CD4-positive, alpha-beta T cell treated with Interleukin-21 for 1 hour (primary cell): ENCODE measurements around the gene SORBS1.

ENCODE experiments used
- DNase-seq: peaks from one replicate; pipeline ENCODE4 v3.0.0-alpha.2; 2020

SORBS1 gene

DNA sequence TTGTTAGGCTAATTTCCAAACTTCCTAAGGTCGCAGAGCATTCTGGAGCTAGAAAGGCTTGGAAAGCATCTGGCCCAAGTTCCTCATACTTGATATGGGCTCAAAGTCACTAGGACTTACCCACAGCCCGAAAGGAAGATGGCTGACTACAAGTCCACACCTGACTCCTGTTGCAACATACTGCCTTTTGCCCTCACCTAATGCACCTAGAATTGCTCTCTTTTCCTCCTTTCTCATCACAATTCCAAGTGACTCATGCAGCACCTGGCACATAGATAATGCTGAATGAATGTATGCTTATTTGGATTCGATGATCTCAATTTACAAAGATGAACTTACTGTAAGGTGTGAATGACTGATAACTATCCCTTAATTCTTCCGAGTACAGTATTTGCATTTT, 131.5 kb downstream of the SORBS1 start:
- DNase-seq, result no peak

DNA sequence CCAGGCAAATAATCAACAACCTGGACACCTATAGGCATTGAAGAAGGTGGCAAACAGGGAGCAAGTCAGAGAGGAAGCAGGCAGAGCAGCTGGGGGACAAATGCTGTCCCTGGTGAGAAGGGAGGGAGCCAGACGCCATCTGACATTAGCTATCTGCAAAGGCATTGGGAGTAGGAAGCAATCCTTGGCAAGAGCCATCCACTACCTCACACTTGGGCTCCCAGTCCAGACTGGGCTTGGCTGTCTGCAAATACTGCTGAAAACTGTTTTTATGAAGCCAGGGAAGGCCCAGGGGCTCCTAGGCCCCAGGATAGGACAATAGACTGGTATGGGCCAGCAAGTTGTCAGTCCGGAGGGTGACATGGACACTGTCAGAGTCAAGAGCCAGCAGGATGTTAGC, 132.5 kb downstream of the SORBS1 start:
- DNase-seq, result no peak

DNA sequence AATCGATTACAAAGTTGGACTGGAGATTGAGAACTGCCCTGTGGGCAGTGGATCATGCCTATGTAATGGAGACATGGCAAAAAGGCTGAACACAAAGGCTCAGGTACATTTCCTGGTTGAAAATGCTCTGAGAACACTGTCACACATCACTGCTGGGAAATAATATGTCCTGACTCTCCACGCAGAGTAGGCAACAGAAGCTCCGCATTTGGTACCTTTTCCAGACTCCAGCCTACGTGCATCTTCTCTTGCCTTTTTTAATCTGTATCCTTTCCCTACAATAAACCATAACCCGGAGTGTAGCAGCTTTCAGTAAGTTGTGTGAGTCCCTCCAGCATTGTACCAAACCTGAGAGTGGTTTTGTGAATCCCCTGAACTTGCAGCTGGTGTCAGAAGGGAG, 134.7 kb downstream of the SORBS1 start:
- no peak for DNase-seq

DNA sequence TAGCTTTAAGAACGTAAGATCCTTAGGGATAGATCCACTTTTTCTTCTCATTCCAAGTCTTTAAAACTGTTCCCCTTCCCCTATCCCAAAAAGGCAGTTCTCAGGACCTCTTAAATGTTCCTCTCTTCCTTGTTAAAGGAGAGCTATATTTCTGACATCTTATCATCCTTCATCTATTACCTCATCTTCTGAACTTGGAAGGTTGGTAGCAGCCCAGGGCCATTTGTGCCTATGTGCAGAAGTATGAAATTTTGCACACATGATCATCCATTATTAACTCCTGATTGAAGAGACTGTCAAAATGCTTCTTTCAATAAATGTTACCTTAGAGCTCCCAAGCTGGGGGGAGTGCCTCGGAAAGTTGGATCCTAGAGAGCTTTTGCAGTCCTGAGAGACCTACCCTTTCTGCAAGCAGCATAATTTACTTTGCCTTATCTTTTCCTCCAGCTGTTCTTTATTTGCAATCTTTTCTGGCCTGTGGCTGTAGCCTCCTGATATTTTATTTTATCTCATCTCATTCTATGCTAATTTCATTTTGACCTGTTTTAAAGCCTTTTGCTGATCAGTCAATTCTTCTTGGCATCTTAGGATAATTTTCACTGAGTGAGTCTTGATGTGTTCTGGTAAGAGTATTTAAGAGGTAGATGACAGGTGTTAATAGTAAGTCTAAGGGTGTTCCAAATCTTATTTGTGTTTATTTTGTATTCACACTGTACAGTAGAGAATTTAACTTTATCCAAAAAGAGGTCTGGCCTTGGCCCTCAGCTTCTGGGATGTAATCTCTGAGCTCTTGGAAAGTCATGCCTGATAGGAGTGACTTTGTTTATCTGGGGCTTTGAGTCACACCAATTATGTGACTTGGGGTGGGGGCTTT, 135.3 kb downstream of the SORBS1 start:
- DNase-seq, result no peak

DNA sequence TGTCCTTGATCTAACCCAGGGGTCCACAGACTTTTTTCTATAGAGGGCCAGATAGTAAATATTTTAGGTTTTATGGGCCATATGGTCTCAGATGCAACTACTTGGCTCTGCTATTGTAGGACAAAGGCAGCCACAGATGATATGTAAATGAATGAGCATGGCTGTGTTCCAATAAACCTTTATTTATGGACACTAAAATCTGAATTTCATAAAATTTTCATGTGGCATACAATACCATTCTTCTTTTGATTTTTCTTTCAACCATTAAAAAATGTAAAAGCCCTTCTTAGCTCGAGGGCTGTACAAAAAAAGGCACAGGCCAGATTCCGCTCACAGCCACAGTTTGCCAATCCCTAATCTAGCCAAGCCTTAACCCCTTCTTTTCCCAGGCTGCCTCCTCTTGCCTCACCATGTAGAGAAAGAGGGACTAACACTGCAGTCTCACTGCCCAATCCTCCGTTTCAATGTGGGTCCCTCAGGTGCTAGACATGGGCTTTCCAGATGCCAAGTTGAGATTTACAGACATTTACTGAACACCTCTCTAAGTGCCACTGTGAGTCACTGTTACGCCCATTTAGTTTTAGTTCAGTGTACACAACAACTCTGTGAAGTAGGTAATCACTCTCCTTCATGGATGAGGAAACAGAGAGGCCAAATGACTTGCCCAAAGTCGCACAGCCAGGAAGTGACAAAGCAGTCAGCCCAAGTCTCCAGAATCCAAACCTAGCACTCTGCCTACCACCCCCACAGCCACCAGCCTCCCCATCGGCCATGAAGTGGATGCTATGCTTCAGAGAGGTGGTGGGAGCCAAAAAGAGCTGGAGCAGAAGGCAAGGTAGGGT, 137.8 kb downstream of the SORBS1 start:
- DNase-seq, result no peak

DNA sequence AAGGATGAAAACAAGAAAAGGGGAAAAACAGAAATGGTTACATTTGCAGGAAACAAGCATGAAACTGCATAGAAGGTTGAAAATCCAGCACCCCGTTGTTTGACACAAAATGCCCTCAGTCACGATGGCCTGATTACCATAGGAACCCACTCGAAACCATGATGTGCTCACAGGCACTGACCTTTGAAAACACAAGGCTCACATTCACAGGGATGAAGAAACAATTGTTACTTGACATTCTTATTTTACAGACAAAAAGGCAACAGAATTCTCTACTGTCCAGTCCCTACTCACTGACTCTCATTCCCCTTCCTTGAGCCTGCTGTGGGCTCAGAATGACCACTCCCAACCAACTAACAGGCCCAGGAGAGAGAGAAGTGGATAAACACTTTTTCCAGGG, 138.9 kb downstream of the SORBS1 start:
- DNase-seq, result no peak

DNA sequence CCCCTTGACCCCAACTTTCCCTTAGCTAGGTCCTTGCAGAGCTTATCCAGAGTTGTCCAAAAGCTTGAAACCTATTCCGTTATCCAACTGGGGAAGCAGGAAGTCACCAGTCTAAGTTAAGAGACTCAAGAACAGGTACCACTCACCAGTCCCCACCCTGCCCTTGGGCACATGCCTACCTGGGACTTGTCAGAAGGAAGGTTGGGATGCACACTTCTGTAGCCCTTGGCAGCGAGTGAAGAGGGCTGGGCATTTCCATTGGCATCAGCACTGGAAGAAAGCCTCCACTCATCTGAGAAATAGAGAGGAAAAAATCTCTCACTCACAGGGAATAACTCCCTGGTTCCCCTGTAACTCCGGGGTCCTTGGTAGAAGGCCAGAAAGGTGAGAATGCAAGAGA, 139.4 kb downstream of the SORBS1 start:
- DNase-seq, result no peak

DNA sequence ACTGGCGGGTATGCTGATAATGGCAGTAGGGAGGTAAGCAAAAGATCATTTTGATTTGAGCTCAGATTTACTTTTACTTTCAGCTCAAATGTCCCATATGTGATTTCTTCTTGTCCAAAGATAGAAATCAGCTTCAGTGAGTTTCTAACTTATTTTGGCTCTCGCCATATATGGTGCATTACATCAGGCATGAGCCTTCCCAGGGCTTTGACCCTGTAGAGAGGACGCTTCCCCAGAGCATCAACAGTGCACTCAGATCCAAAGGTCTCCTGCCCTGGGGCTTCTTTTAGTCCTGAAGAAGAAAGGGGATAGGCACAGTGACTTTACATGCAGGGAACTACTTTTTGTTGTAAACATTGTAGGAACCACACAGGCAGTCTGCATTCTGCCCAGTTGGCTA, 141.8 kb downstream of the SORBS1 start:
- DNase-seq, result no peak

DNA sequence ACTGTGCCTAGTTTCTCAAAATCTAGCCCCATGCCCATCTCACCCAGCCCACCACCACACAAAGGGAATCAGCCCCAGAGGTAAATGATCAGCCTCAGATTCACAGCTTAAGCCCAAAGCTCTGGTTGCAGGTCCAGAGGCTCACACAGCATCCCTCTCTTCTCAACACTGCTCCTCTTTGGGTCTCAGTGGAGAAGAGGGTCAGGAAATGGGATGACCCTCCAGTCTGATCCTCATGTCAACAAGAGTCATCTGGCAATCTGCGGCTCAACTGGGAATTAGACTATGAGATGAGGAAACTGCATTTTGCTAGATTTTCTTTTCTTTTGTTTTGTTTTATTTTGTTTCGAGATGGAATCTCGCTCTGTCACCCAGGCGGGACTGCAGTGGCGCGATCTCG, 144.2 kb downstream of the SORBS1 start:
- no peak for DNase-seq

DNA sequence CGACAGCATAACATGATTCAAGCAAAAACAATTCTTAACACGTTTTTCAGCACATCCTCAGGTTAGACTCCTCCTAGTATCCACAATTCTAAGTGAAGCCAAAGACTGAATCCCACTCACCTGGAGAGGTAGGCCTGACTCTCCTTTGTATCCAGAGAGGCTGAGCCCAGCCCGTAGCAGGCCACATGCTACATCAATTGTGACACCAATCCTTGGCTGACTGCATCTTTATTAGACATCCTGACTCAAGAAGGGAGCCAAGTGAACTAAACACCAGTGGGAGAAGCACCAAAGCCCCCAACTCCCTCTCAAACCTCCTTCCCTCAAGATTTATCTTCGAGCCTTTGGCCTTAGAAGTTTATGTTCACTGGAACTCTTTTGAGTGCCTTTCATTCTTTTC, 144.9 kb downstream of the SORBS1 start:
- DNase-seq, result no peak

DNA sequence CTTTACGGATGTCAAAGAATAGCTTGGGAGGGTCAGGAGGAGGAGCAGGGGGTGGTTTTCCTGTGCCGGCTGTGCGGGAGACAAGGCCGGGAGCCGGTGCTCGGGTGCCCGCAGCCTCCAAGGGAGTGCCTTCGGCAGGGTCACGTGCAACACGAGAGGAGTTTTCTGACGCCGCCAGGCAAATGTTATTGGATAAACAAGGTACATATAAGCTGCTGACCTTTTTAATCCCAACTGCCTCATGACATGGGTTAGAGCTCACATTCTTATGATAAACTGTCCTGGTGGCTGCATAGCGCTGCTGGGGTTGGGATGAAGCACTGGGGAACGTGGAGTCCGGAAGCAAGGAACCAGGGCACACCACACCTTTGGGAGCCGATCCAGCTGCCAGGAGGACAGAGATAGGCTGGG, 145.5 kb downstream of the SORBS1 start:
- DNase-seq, result no peak

DNA sequence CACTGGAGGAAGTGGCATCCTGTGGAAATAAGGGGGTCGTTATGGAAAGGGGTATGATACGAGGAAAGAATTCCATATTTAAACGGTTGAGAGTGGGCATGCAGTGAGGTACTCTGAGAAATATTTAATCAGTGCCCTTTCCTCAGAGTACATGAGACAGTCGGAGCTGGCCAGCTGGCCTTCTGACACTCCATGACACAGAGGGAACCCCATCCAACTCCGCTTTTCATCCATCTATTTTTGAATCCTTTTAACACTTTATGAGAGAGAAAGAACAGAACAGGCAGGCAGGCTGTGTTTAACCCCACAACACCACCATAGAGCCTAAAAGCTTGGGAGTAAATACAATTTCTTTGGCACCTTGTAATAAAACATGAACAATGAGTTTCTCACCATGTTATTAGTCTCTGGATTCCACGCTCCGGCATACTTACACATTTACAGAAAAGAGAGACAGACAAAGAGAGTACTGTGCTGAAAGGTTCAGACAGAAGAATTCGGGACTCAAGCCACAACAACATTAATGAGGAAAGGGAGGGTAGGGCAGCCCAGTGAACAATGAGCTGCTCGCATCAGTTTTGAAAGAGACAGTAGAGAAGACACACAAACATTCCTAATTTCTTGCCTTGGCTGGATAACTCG, 146.2 kb downstream of the SORBS1 start:
- no peak for DNase-seq

DNA sequence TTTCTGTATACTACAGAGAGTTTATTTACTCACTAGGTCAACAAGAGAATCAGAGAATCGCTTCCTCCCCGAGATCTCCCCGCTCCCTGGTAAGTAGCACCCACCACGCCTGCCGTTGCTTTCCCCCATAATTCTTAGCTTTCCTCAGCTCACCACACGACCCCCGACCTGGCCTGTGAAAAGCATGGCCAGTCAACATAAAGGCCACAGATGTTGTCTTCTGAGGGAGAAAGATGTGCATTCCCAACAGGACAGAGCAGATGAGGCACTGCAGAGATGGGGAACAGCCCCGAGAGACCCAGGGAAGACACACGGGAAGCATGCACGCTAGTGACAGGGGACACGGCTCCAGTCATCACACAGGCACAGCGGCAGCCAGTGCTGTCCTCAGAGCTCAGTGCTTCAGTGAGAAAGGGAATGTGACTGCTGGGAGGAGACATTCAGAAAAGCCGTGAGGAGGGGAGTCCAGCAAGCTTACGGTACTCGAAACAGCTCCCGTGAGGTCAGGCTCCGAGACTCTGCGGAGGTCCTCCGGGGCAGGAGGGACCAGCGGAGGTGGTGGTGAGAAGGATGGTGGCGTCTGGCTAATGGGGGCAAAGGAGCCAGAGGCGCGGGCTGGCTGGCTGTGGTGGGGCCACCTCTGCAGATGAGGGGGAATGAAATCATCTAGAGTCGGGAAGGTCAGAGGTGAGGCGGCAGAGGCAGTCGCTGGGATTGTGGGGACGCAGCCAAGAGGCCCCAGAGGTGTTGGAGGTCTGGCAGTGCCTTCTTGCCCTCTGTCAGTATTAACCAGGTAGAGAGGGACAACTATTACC, 146.9 kb downstream of the SORBS1 start:
- DNase-seq, result no peak

DNA sequence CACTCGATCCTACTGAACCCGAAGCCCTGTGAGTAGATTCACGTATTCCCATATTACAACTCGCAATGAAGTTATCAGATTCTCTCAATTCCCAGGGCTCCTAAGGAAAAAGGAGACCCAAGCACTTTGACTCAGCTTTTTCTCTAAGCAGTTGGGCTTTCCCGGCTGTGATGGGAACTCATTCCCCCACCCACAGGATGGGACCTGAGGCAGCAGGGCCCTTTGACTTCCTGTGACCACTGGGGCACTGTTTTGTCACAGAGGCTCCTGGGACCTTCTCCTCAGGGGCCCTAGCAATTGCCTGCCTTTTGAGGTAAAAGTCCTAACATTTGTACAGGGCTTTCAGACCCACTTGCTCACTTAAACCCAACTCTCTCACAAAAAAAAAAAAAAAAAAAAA, 147.6 kb downstream of the SORBS1 start:
- no peak for DNase-seq

DNA sequence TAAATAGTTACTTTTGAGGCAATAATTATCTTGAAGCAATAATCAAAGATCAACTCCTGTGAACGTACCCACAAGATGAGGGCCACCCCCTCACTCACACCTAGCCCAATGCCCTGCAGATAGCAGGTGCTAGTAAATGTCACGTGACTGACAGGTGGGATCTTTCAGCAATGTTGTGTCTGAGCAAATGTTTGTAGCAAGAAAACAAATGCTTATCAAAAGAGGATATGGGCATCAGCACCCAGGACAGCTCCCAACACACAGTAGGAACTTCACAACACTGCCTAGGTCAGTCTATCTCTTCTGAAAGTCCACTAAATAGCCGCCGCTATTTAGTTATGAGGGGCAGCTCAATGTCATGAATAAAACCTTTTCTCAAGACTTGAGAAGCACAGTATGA, 149.5 kb downstream of the SORBS1 start:
- no peak for DNase-seq

DNA sequence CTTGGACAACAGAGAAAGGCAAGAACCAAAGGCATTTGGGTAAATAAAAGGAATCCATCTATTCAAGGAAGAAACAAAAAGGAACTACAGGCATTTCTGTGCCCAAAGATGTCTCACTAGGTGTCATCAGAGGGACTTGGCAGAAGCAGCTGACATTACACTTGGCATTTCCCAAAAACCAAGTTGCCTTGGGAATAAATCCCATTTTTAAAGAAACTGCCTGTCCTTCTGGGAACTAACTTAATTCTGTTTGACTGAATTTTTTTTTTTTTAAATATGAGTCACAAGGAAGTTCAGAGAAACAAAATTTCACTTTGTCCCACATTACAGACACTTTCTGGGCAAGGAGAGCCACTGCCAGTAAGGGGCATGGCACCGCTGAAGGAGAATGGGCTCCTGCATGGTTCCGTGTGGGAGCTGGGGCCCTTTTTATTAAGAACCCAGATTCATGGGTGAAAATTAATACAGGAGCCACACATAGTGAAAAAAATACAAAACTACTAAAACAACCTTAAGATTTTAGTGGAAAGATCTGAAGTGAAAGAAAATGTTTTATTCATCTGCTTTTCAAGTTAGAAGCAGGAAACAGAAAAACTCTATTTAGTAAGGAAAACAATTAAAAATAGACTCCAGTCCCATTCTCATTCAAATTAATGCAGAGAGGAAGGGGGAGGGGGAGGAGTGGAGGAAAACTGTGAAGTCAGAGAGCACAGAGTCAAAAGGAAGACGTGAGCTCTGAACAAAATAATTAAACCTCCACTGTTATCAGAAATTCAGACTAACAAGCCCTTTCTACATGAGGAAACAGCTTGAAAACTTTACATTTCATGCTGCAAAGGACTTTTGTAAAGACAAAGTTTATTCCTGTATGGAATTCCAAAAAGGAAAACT, 151.9 kb downstream of the SORBS1 start:
- DNase-seq, result no peak

DNA sequence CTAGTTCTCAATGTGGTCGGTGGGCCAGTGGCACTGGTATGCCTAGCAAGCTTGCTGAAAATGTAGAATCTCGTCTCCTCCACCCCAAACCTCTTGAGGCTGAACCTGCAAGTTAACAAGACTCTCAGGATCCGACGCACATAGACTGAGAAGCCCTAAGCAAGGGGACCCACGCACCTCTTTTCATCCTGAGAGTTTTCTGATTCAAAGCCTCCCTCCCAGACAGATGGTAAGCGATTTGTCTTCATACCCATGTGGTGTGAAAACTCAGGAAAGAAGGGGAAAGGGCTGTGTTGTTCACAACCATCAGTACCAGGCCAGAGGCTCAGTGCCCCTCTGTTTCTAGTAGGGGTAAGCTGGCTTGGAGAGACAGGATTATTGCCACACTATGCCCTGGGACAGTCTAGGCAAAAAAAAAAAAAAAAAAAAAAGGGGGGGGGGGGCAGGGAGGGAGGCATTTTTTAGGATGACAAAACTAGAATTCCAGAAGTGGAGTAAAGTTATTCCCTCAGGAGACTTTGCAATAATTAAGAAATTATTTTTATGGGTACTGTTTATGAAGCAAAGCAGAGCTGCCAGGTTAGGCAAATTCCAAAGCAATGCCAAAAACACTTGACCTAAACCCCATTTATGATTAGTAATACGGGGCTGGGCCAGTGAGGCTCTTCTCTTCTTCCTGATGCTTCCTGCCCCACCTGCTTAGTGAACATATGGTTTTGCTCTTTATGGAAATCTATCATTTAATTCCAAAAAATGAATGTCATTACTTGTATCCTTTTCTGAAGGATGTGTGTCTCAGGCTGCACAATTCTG, 152.8 kb downstream of the SORBS1 start:
- DNase-seq, result no peak

DNA sequence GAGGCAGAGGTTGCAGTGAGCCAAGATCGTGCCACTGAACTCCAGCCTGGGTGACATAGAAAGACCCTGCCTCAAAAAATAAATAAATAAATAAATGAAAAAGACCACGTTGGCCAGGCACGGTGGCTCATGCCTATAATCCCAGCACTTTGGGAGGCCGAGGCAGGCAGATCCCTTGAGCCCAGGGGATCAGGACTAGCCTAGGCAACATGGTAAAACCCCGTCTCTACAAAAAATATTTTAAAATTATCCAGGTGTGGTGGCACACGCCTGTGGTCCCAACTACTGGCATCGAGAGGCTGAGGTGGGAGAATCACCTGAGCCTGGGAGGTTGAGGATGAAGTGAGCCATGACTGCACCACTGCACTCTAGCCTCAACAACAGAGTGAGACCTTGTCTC, 153.6 kb downstream of the SORBS1 start:
- no peak for DNase-seq

DNA sequence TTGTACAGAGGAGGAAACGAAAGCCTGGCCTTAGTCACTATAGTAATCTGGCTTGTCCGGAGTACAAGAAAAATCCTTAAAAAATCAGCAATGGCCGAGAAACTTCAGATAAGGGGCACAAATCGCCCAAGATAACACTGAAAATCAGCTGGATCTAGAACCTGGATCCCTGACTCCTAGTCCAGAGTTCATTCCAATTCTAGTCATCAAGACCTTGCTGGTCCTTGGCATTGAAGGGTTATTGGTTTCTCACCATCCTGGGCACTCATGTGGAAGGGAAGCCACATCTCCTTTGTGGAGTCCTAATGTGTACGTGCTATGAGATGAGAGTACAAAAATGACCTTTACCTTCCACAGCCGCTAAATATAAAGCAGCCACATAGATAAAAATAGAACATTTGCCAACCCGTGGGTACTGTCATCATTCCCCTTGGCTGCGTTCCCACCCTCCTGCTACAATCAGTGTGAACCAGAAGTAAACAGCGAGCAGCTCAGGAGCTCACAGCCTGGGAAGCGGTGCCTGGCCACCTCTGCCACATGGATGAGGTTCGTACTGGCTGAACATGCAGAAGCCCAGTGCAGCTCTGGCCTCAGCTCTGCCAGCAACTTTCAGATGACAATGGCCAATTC, 154.4 kb downstream of the SORBS1 start:
- DNase-seq, result no peak

DNA sequence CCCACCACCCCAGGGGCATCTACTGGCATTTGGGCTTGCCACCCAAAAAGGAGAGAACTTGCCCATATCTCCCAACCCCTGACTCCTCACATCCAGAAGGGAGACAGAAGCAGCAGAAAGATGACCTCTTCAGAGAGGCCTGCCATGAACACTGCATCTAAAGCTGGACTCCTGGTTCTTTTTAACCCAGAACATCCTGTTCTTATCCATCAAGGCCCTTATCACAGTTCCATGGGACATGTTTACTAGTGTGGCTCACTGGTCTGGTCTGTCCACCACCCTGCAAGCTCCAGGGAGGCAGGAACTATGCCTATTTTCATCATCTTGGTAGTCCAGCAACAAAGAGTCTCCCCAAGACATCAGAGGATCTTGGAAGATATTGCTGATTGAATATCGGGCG, 155.5 kb downstream of the SORBS1 start:
- DNase-seq, result no peak
